Endothelial cell of umbilical vein (primary cell): ENCODE data around the gene TMCC3. TPM values are rescaled to one million over a fixed set of nuclear protein-coding genes. Genes with fewer than 3 reads are reported as not detected.

ENCODE experiments used
- BruUV-seq: library from RNA; stranded (reverse); fragments of 400-500 nt; replicated peaks from 2 replicates; lab custom pipeline; 2021; lab: Mats Ljungman, UMichigan
- CTCF ChIA-PET: fragments of 300-600, 350-600 bp; sonication (Branson Sonifier 250); formaldehyde crosslinking; loops from one replicate; lab custom pipeline; 2021; ENCODE audit warnings: antibody characterized with exemption, inconsistent platforms; lab: Charles Lee
- POLR2A ChIA-PET: fragments of 300-600, 350-600 bp; sonication (Branson Sonifier 250); formaldehyde crosslinking; loops from one replicate; lab custom pipeline; 2021; ENCODE audit warnings: antibody characterized with exemption, inconsistent platforms; lab: Charles Lee
- DNase-seq: peaks from one replicate; pipeline ENCODE4 v3.0.0-alpha.2; 2011; ENCODE audit warnings: low read depth, low spot score
- FAIRE-seq: peaks from 2 replicates; lab custom pipeline; 2011; peaks lifted over from hg19 to GRCh38; lab: Jason Lieb, UNC
- H2AFZ ChIP-seq: 2 replicates; pipeline ENCODE4 v1.6.0; 2012; ENCODE audit warnings: low read depth, low read length, control low read depth, inconsistent platforms
- H3K27ac ChIP-seq: 2 replicates; pipeline ENCODE4 v1.5.1; 2011; ENCODE audit warnings: low read depth, mild to moderate bottlenecking, control low read depth, low read length, moderate library complexity; ENCODE audit not compliant: insufficient read depth
- H3K27me3 ChIP-seq, 2 experiments: 2 replicates each; pipeline versions ENCODE4 v1.6.0 to v1.6.1; 2011; ENCODE audit warnings: low read length in 2 of 2, mixed read lengths in 1 of 2; ENCODE audit not compliant: control insufficient read depth in 2 of 2, insufficient read depth in 2 of 2
- H3K36me3 ChIP-seq, 2 experiments: 2 replicates in 1 of 2; 3 replicates in 1 of 2; pipeline ENCODE4 v1.5.1; 2011; ENCODE audit warnings: low read length in 2 of 2, mild to moderate bottlenecking in 1 of 2, moderate library complexity in 1 of 2; ENCODE audit not compliant: control insufficient read depth in 2 of 2, insufficient read depth in 2 of 2; ENCODE audit errors: extremely low read depth in 1 of 2
- H3K4me1 ChIP-seq: 3 replicates; pipeline ENCODE4 v1.5.1; 2011; ENCODE audit warnings: mild to moderate bottlenecking, low read length; ENCODE audit not compliant: control insufficient read depth, insufficient read depth; ENCODE audit errors: extremely low read depth
- H3K4me2 ChIP-seq: 2 replicates; pipeline ENCODE4 v1.6.1; 2011; ENCODE audit warnings: low read length, control low read depth, mixed read lengths; ENCODE audit not compliant: insufficient read depth
- H3K4me3 ChIP-seq, 3 experiments: fragments of 200-600 bp in 1 of 3; sonication (generic), shearing (Covaris generic) in 1 of 3; replicated peaks in 1 of 3; 2 replicates each; pipeline ENCODE4 v1.5.1; 2011 to 2016; ENCODE audit warnings: control low read depth in 3 of 3, low read length in 3 of 3, mild to moderate bottlenecking in 2 of 3, inconsistent platforms in 1 of 3, low read depth in 1 of 3, moderate library complexity in 1 of 3; ENCODE audit not compliant: insufficient read depth in 1 of 3
- H3K79me2 ChIP-seq: 2 replicates; pipeline ENCODE4 v1.6.0; 2012; ENCODE audit warnings: low read length, inconsistent platforms; ENCODE audit not compliant: control insufficient read depth, insufficient read depth
- H3K9ac ChIP-seq: replicated peaks from 2 replicates; pipeline ENCODE3; 2011; ENCODE audit warnings: low read length, control low read depth; ENCODE audit not compliant: insufficient read depth; ENCODE audit errors: extremely low read depth
- H3K9me1 ChIP-seq: replicated peaks from 3 replicates; pipeline ENCODE4 v1.6.0; 2011; ENCODE audit warnings: mild to moderate bottlenecking, low read length; ENCODE audit not compliant: control insufficient read depth, insufficient read depth; ENCODE audit errors: extremely low read depth
- H3K9me3 ChIP-seq: replicated peaks from 2 replicates; pipeline ENCODE4 v1.5.1; 2012; ENCODE audit warnings: low read length, inconsistent platforms; ENCODE audit not compliant: control insufficient read depth, insufficient read depth
- H4K20me1 ChIP-seq: replicated peaks from 2 replicates; pipeline ENCODE3; 2011; ENCODE audit warnings: mild to moderate bottlenecking, low read length; ENCODE audit not compliant: control insufficient read depth, insufficient read depth; ENCODE audit errors: extremely low read depth
- CTCF ChIP-seq, 2 donors: IDR thresholded peaks; 1 replicate in 1 of 2; 2 replicates in 1 of 2; pipeline ENCODE4 v1.5.1; 2011; ENCODE audit warnings: low read length in 2 of 2, mild to moderate bottlenecking in 2 of 2, moderate library complexity in 2 of 2, control low read depth in 1 of 2, inconsistent platforms in 1 of 2, low read depth in 1 of 2; ENCODE audit not compliant: insufficient read depth in 1 of 2; ENCODE audit errors: extremely low read depth in 1 of 2
- EZH2 ChIP-seq: IDR thresholded peaks from 2 replicates; pipeline ENCODE4 v1.6.1; 2012; ENCODE audit warnings: borderline replicate concordance, low read depth, mild to moderate bottlenecking, moderate library complexity, low read length, inconsistent platforms; ENCODE audit not compliant: severe bottlenecking
- FOS ChIP-seq: IDR thresholded peaks from 2 replicates; pipeline ENCODE4 v1.6.1; 2011; ENCODE audit warnings: mild to moderate bottlenecking, low read length, moderate library complexity, borderline replicate concordance; ENCODE audit not compliant: insufficient read depth
- GATA2 ChIP-seq: IDR thresholded peaks from 2 replicates; pipeline ENCODE4 v1.7.0; 2011; ENCODE audit warnings: low read depth, mild to moderate bottlenecking, moderate library complexity, mixed read lengths, low read length; ENCODE audit not compliant: insufficient read length, insufficient read depth
- JUN ChIP-seq: IDR thresholded peaks from 2 replicates; pipeline ENCODE4 v1.6.1; 2011; ENCODE audit warnings: borderline replicate concordance, low read depth; ENCODE audit not compliant: insufficient read length, insufficient read depth
- MAX ChIP-seq: IDR thresholded peaks from 2 replicates; pipeline ENCODE4 v1.6.1; 2011; ENCODE audit not compliant: insufficient read depth, insufficient read length
- MYC ChIP-seq: IDR thresholded peaks from one replicate; pipeline ENCODE4 v1.6.1; 2011; ENCODE audit warnings: mild to moderate bottlenecking, low read depth, low read length
- POLR2A ChIP-seq: IDR thresholded peaks from 2 replicates; pipeline ENCODE4 v1.6.1; 2012; ENCODE audit warnings: low read depth, mild to moderate bottlenecking, control low read depth, low read length
- POLR2AphosphoS5 ChIP-seq: IDR thresholded peaks from 2 replicates; pipeline ENCODE4 v1.6.1; 2012; ENCODE audit warnings: low read depth, mild to moderate bottlenecking, control low read depth, low read length, moderate library complexity; ENCODE audit not compliant: insufficient read depth
- dilution Hi-C: fragments of 300-500 bp; cut with MboI; formaldehyde crosslinking; loops from one replicate; pipeline ENCODE4 v1.15.0; 2019; ENCODE audit warnings: low sequenced_read_pairs; ENCODE audit not compliant: extremely low pct_ligation_motif_present
- intact Hi-C: fragments of 100-400 bp; cut with micrococcal nuclease; formaldehyde crosslinking; loops from one replicate; pipeline ENCODE4 v1.10.0; 2022
- polyA plus RNA-seq, 4 experiments: library from polyadenylated mRNA; depleted of rRNA in 3 of 4; stranded (reverse) in 3 of 4; unstranded in 1 of 4; fragments of >200 nt; gene quantifications; 2 replicates each; pipeline versions ENCODE4 v1.2.1 to v1.2.3, GENCODE V29; 2011 to 2012; ENCODE audit warnings: missing spikeins in 1 of 4
- total RNA-seq: library from RNA; stranded (reverse); gene quantifications from 2 replicates; pipeline ENCODE4 v1.2.3, GENCODE V29; 2021

Gene TMCC3
- total and polyA plus RNA-seq, 2 donors (not counting 3 experiments of a cell fraction or from before 2014, with no cell fraction given): 13.5 to 30.4 TPM

GRCh38 chr12:94597268-94597667, 53.1 kb downstream of the TMCC3 start:
- H4K20me1 ChIP-seq: no peaks in the 10 kb centered on the region
- H3K27me3 ChIP-seq: no peaks in the 10 kb centered on the region
- POLR2A ChIA-PET: no interaction called here
- H2AFZ ChIP-seq: no peak overlapping the region
- DNase-seq (no peak), FAIRE-seq (no peak)
- H3K4me3 ChIP-seq: no peak overlapping the region
- H3K27ac ChIP-seq: no peak overlapping the region
- intact Hi-C loops: no loop called here
- peaks cover 26% of the 10 kb centered on the region for H3K4me1 ChIP-seq
- no peaks in the 10 kb centered on the region for H3K9me1 ChIP-seq
- no peak overlapping the region for H3K4me2 ChIP-seq
- no peaks in the 10 kb centered on the region for H3K36me3 ChIP-seq
- H3K9ac ChIP-seq: no peak overlapping the region
- no peak for TF ChIP-seq MAX
- no peak for TF ChIP-seq MYC
- no peak for TF ChIP-seq POLR2A
- TF ChIP-seq GATA2: no peak
- no peak for TF ChIP-seq EZH2
- no peak for TF ChIP-seq CTCF (IDR thresholded peaks at IDR 0.05; ENCODE audit: extremely low read depth in 1 of 2, insufficient read depth in 1 of 2, low read depth in 1 of 2, low read length in 2 of 2)
- TF ChIP-seq JUN: no peak
- TF ChIP-seq POLR2AphosphoS5: no peak
- no peak for TF ChIP-seq FOS
- peaks cover 14% of the 10 kb centered on the region for H3K79me2 ChIP-seq
- dilution Hi-C loops: no loop called here
- BruUV-seq: no TSS peak
- CTCF ChIA-PET: no interaction called here
- H3K9me3 ChIP-seq: no peaks in the 10 kb centered on the region
